ENCODE measurements around the gene USP14. TPM values are rescaled to one million over a fixed set of nuclear protein-coding genes. Genes with fewer than 3 reads are reported as not detected.

USP14 gene
- total and polyA plus RNA-seq, 7 experiments from 2014 or later = 34.0 to 70.6 (median 43.5) TPM

DNA sequence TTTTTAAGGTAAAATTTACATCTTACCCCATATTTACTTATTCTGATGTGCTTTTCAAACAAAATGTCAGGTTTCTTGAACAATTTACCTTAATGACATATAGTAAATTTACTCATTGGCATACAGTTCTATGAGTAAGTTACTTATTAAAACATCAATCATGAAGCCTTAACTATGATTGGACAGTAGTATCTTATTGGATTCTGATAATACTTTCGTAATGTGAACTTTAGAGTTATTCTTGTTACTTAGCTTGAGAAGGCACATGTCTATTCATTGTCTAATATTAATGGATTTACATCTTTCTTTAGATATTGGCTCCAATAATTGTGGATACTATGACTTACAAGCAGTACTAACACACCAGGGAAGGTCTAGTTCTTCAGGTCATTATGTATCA, 51.7 kb downstream of the USP14 start:
- Mint-ChIP-seq H3K27ac (peak overlapping the region in 3 of 9 donors; percentile 46 to 71 (median 56)), H3K4me3 (no peak overlapping the region), H3K27me3 (no peaks in the 10 kb centered on the region), H3K9me3 (no peaks in the 10 kb centered on the region), H3K36me3 (peaks cover 17 to 67% (median 44%) of the 10 kb centered on the region in 5 donors), H3K4me1 (peaks cover 0 to 3% (median 0%) of the 10 kb centered on the region in 7 donors)
- intact Hi-C loops (cut with micrococcal nuclease) = no loop called here
- Histone ChIP-seq H3K9me3 (ENCODE audit: control insufficient read depth in 2 of 3, low read length in 3 of 3) (no peaks in the 10 kb centered on the region), H3K36me3 (ENCODE audit: control insufficient read depth in 2 of 3, insufficient read depth in 3 of 3, low read length in 3 of 3) (peaks cover 16 to 77% (median 19%) of the 10 kb centered on the region in 3 experiments), H3K27ac (ENCODE audit: low read depth, low read length) (no peak overlapping the region), H3K4me3 (ENCODE audit: low read length) (no peak overlapping the region), H3K4me1 (ENCODE audit: control insufficient read depth in 2 of 2, insufficient read depth in 2 of 2, low read length in 2 of 2) (no peaks in the 10 kb centered on the region), H3K27me3 (ENCODE audit: control insufficient read depth in 2 of 2, insufficient read depth in 2 of 2, low read length in 2 of 2) (no peaks in the 10 kb centered on the region)
- ATAC-seq (no peak), DNase-seq (no peak)
- POLR2A ChIA-PET = no interaction called here
- CTCF ChIA-PET = no interaction called here

DNA sequence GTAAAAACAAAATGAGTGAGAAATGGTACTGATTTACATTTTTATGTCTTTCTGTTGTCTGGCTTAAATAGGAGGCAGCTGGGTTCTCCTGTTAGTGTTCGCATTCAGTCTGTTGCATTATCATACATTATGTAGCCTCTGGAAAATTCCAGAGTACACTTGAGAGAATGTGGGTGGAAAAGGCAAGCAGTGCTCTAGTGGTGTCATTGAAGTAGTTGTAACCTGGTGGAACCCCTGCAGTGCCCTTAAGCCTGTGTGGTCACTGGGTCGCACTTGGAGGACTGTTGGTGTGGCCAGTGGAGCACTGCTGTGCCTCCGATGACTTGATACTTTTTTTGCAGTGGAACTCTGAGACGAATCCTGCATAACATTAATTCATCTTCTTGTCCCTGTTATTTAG, 52.4 kb downstream of the USP14 start:
- H3K4me3 ChIP-seq (ENCODE audit: low read length) = no peak overlapping the region
- Mint-ChIP-seq H3K4me3 (no peak overlapping the region), H3K9me3 (no peaks in the 10 kb centered on the region), H3K27me3 (no peaks in the 10 kb centered on the region), H3K4me1 (peaks cover 0 to 3% (median 0%) of the 10 kb centered on the region in 7 donors), H3K36me3 (peaks cover 17 to 66% (median 41%) of the 10 kb centered on the region in 5 donors), H3K27ac (peak overlapping the region in 5 of 9 donors; percentile 38 to 66 (median 47))
- no peaks in the 10 kb centered on the region for H3K9me3 ChIP-seq (ENCODE audit: control insufficient read depth in 2 of 3, low read length in 3 of 3)
- ChIA-PET POLR2A (no interaction called here), CTCF (no interaction called here)
- no peaks in the 10 kb centered on the region for H3K4me1 ChIP-seq (ENCODE audit: control insufficient read depth in 2 of 2, insufficient read depth in 2 of 2, low read length in 2 of 2)
- ATAC-seq (no peak), DNase-seq (no peak)
- H3K27me3 ChIP-seq (ENCODE audit: control insufficient read depth in 2 of 2, insufficient read depth in 2 of 2, low read length in 2 of 2) = no peaks in the 10 kb centered on the region
- no peak overlapping the region for H3K27ac ChIP-seq (ENCODE audit: low read depth, low read length)
- intact Hi-C loops (cut with micrococcal nuclease) = no loop called here
- peaks cover 16 to 70% (median 25%) of the 10 kb centered on the region in 3 experiments for H3K36me3 ChIP-seq (ENCODE audit: control insufficient read depth in 2 of 3, insufficient read depth in 3 of 3, low read length in 3 of 3)

DNA sequence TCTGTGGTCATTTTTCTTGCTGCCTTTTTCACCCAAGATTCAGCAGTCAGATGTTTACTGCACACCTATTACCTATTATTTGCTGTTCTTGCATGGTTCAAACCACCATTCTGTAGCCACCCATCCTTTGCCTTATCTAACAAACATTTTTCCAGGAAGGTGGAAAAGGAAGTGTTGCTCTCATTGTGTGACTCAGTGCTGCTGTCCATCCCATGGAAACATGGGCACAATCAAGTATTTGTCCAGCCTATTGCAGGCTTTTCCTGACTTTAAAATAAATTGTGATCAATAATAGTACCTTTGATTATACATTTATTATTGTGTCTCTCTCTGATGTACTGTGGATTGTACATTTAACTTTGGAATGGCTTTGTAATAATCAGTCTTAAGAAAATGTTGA, 53.2 kb downstream of the USP14 start:
- peaks cover 0 to 3% (median 0%) of the 10 kb centered on the region in 7 donors for H3K4me1 Mint-ChIP-seq
- intact Hi-C loops (cut with micrococcal nuclease) = no loop called here
- ATAC-seq = no peak
- H3K4me3 Mint-ChIP-seq = no peak overlapping the region
- no peaks in the 10 kb centered on the region for H3K27me3 Mint-ChIP-seq
- H3K27me3 ChIP-seq (ENCODE audit: control insufficient read depth in 2 of 2, insufficient read depth in 2 of 2, low read length in 2 of 2) = no peaks in the 10 kb centered on the region
- no peaks in the 10 kb centered on the region for H3K4me1 ChIP-seq (ENCODE audit: control insufficient read depth in 2 of 2, insufficient read depth in 2 of 2, low read length in 2 of 2)
- H3K9me3 ChIP-seq (ENCODE audit: control insufficient read depth in 2 of 3, low read length in 3 of 3) = no peaks in the 10 kb centered on the region
- no peak overlapping the region for H3K27ac ChIP-seq (ENCODE audit: low read depth, low read length)
- peaks cover 20 to 69% (median 30%) of the 10 kb centered on the region in 3 experiments for H3K36me3 ChIP-seq (ENCODE audit: control insufficient read depth in 2 of 3, insufficient read depth in 3 of 3, low read length in 3 of 3)
- H3K4me3 ChIP-seq (ENCODE audit: low read length) = no peak overlapping the region
- DNase-seq = no peak
- ChIA-PET CTCF (no interaction called here), POLR2A (no interaction called here)
- no peaks in the 10 kb centered on the region for H3K9me3 Mint-ChIP-seq
- peaks cover 11 to 61% (median 37%) of the 10 kb centered on the region in 5 donors for H3K36me3 Mint-ChIP-seq
- peak overlapping the region in 2 of 9 donors; percentile 46 to 47 for H3K27ac Mint-ChIP-seq

DNA sequence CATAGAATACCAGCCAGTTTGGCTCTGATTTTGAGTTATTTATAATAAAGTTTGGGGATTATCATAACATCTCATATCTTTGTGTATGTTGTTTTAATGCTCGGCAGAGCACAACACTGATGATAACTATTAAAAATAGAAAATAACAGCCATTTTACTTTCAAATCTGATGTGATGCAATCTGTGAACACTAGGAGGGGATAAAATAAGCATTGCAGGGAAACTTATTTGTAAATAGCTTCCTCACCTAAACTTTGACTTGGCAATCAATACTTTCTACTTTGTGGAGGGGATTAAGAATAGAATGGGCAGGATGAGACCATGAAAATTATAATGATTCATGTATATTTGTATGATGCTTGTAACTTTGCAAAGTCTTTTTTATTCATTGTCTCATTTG, 54.4 kb downstream of the USP14 start:
- intact Hi-C loops (cut with micrococcal nuclease) = no loop called here
- no peak overlapping the region for H3K27ac ChIP-seq (ENCODE audit: low read depth, low read length)
- CTCF ChIA-PET = no interaction called here
- no peaks in the 10 kb centered on the region for H3K4me1 ChIP-seq (ENCODE audit: control insufficient read depth in 2 of 2, insufficient read depth in 2 of 2, low read length in 2 of 2)
- ATAC-seq (no peak), DNase-seq (no peak)
- H3K4me3 ChIP-seq (ENCODE audit: low read length) = no peak overlapping the region
- Mint-ChIP-seq H3K4me3 (no peak overlapping the region), H3K4me1 (peaks cover 0 to 3% (median 0%) of the 10 kb centered on the region in 7 donors), H3K27ac (peak overlapping the region in 5 of 9 donors; percentile 16 to 61 (median 28)), H3K36me3 (peaks cover 11 to 63% (median 40%) of the 10 kb centered on the region in 5 donors), H3K9me3 (no peaks in the 10 kb centered on the region), H3K27me3 (no peaks in the 10 kb centered on the region)
- no peaks in the 10 kb centered on the region for H3K9me3 ChIP-seq (ENCODE audit: control insufficient read depth in 2 of 3, low read length in 3 of 3)
- peaks cover 25 to 73% (median 32%) of the 10 kb centered on the region in 3 experiments for H3K36me3 ChIP-seq (ENCODE audit: control insufficient read depth in 2 of 3, insufficient read depth in 3 of 3, low read length in 3 of 3)
- no peaks in the 10 kb centered on the region for H3K27me3 ChIP-seq (ENCODE audit: control insufficient read depth in 2 of 2, insufficient read depth in 2 of 2, low read length in 2 of 2)
- POLR2A ChIA-PET = no interaction called here

DNA sequence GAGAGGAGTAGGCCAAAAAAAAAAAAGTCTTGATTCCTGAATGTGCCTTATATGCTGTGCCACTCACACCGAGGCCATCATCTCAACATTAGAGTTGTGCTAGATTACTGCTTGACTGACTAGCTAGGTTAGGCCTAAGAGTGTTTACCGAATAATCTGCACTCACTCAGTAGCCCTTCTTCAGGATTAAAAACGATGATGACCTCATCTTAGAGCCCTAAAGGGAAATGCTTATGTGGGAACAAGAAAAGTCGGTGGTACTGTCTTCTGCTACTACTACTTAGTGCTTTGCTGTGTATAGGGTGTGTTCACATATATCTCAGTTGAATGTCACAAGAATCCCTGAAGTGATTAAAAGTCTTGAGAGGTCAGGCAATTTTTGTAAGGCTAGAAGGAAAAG, 55.1 kb downstream of the USP14 start:
- CTCF ChIA-PET = interaction anchor here (0.6 kb wide), 1 partner anchor 610 kb away, joined by 5 read pairs; no protein-coding TSS in a partner anchor
- Histone ChIP-seq H3K4me1 (ENCODE audit: control insufficient read depth in 2 of 2, insufficient read depth in 2 of 2, low read length in 2 of 2) (no peaks in the 10 kb centered on the region), H3K27ac (ENCODE audit: low read depth, low read length) (no peak overlapping the region), H3K27me3 (ENCODE audit: control insufficient read depth in 2 of 2, insufficient read depth in 2 of 2, low read length in 2 of 2) (no peaks in the 10 kb centered on the region), H3K9me3 (ENCODE audit: control insufficient read depth in 2 of 3, low read length in 3 of 3) (no peaks in the 10 kb centered on the region), H3K4me3 (ENCODE audit: low read length) (no peak overlapping the region), H3K36me3 (ENCODE audit: control insufficient read depth in 2 of 3, insufficient read depth in 3 of 3, low read length in 3 of 3) (peaks cover 25 to 76% (median 35%) of the 10 kb centered on the region in 3 experiments)
- POLR2A ChIA-PET = interaction anchor here (0.6 kb wide), 1 partner anchor 529 kb away, joined by 6 read pairs; no protein-coding TSS in a partner anchor
- peaks cover 11 to 59% (median 43%) of the 10 kb centered on the region in 5 donors for H3K36me3 Mint-ChIP-seq
- H3K4me1 Mint-ChIP-seq = peaks cover 0 to 4% (median 0%) of the 10 kb centered on the region in 7 donors
- H3K9me3 Mint-ChIP-seq = peaks cover 0 to 1% (median 0%) of the 10 kb centered on the region in 11 donors
- ATAC-seq (no peak), DNase-seq (no peak)
- H3K4me3 Mint-ChIP-seq = no peak overlapping the region
- H3K27ac Mint-ChIP-seq = peak overlapping the region in 5 of 9 donors; percentile 16 to 81 (median 55)
- H3K27me3 Mint-ChIP-seq = no peaks in the 10 kb centered on the region
- intact Hi-C loops (cut with micrococcal nuclease) = no loop called here

DNA sequence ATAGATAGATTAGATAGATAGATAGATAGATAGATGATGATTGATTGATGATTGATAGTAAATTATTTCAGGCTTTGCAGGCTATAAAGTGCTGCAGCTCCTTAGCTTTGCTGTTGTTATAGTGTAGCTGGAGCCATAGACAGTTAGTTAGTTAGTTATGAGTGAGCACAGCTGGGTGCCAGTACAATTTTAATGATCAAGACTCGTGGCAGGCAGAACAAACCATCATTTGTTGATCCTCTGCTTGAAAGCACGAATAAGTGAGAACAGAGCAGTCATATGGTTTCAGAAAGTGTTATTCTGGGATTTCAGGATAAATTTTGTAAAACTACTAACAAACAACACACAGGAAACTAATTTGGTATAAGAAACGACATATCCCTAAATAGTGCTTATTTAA, 55.6 kb downstream of the USP14 start:
- Histone ChIP-seq H3K9me3 (ENCODE audit: control insufficient read depth in 2 of 3, low read length in 3 of 3) (no peaks in the 10 kb centered on the region), H3K27ac (ENCODE audit: low read depth, low read length) (no peak overlapping the region), H3K4me1 (ENCODE audit: control insufficient read depth in 2 of 2, insufficient read depth in 2 of 2, low read length in 2 of 2) (no peaks in the 10 kb centered on the region), H3K36me3 (ENCODE audit: control insufficient read depth in 2 of 3, insufficient read depth in 3 of 3, low read length in 3 of 3) (peaks cover 25 to 79% (median 38%) of the 10 kb centered on the region in 3 experiments), H3K27me3 (ENCODE audit: control insufficient read depth in 2 of 2, insufficient read depth in 2 of 2, low read length in 2 of 2) (no peaks in the 10 kb centered on the region), H3K4me3 (ENCODE audit: low read length) (no peak overlapping the region)
- intact Hi-C loops (cut with micrococcal nuclease) = no loop called here
- Mint-ChIP-seq H3K9me3 (peaks cover 0 to 1% (median 0%) of the 10 kb centered on the region in 11 donors), H3K27me3 (no peaks in the 10 kb centered on the region), H3K27ac (peak overlapping the region in 3 of 9 donors; percentile 31 to 81 (median 64)), H3K4me1 (peaks cover 0 to 4% (median 0%) of the 10 kb centered on the region in 7 donors), H3K36me3 (peaks cover 11 to 58% (median 43%) of the 10 kb centered on the region in 5 donors), H3K4me3 (no peak overlapping the region)
- DNase-seq = no peak
- POLR2A ChIA-PET = interaction anchor here (0.6 kb wide), 2 partner anchors 23 to 528 kb away, joined by 3 to 6 read pairs; no protein-coding TSS in a partner anchor
- CTCF ChIA-PET = interaction anchor here (0.6 kb wide), 1 partner anchor 610 kb away, joined by 5 read pairs; no protein-coding TSS in a partner anchor
- ATAC-seq = no peak

DNA sequence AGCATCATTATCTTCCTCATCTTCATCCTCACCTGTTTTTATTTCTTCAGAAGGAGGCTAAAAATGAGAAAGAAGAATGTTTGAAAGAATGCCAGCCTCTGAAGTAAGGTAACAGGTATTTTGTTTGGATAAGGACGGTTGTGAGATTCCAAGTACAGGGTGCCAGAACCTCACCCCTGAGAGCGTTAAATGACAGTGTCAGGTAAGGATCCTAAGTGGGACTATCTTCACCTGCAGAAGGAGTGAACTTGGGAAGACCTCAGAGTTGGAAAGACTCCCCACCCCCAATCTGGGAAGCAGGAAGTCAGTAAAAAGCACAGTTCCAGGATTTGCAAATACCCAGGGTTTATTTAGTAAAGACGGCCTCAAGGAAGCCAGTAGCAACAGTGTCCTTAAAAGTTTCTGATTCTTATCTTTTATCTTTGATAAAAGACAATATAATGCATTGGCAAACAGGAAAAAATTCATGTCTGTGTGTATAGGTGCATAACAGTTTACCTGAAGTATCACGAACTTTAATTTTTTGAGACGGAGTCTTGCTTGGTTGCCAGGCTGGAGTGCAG, 57.2 kb downstream of the USP14 start:
- Mint-ChIP-seq H3K4me3 (no peak overlapping the region), H3K4me1 (peaks cover 0 to 4% (median 0%) of the 10 kb centered on the region in 7 donors), H3K9me3 (peaks cover 0 to 1% (median 0%) of the 10 kb centered on the region in 11 donors), H3K27me3 (no peaks in the 10 kb centered on the region), H3K27ac (no peak overlapping the region), H3K36me3 (peaks cover 11 to 49% (median 35%) of the 10 kb centered on the region in 5 donors)
- CTCF ChIA-PET = no interaction called here
- Histone ChIP-seq H3K27ac (ENCODE audit: low read depth, low read length) (no peak overlapping the region), H3K4me3 (ENCODE audit: low read length) (no peak overlapping the region), H3K36me3 (ENCODE audit: control insufficient read depth in 2 of 3, insufficient read depth in 3 of 3, low read length in 3 of 3) (peaks cover 25 to 64% (median 38%) of the 10 kb centered on the region in 3 experiments), H3K9me3 (ENCODE audit: control insufficient read depth in 2 of 3, low read length in 3 of 3) (no peaks in the 10 kb centered on the region), H3K27me3 (ENCODE audit: control insufficient read depth in 2 of 2, insufficient read depth in 2 of 2, low read length in 2 of 2) (no peaks in the 10 kb centered on the region), H3K4me1 (ENCODE audit: control insufficient read depth in 2 of 2, insufficient read depth in 2 of 2, low read length in 2 of 2) (no peaks in the 10 kb centered on the region)
- ATAC-seq (no peak), DNase-seq (no peak)
- intact Hi-C loops (cut with micrococcal nuclease) = no loop called here
- POLR2A ChIA-PET = no interaction called here

Measured in naive thymus-derived CD4-positive, alpha-beta T cell (primary cell).